Neural cell (in vitro differentiated cells): ENCODE data around the gene DRD4. TPM values are rescaled to one million over a fixed set of nuclear protein-coding genes. Genes with fewer than 3 reads are reported as not detected.

ENCODE experiments used
- H2AFZ ChIP-seq: fragments of 200-600, 300-800 bp; sonication (generic), shearing (Covaris generic); 2 replicates; pipeline ENCODE4 v1.6.0; 2014; ENCODE audit warnings: low read depth, mild to moderate bottlenecking, antibody characterized with exemption, low read length, moderate library complexity
- H3F3A ChIP-seq: fragments of 200-600 bp; shearing (Covaris generic); 2 replicates; pipeline ENCODE4 v1.6.1; 2016; ENCODE audit warnings: mild to moderate bottlenecking, moderate library complexity, mixed read lengths, antibody characterized with exemption, low read length; ENCODE audit not compliant: insufficient read depth, poor library complexity, severe bottlenecking
- H3K27ac ChIP-seq: fragments of 200-600, 300-800 bp; sonication (generic), shearing (Covaris generic); 2 replicates; pipeline ENCODE4 v1.5.1; 2014; ENCODE audit warnings: mild to moderate bottlenecking, low read length, moderate library complexity
- H3K27me3 ChIP-seq: fragments of 300-800, 200-600 bp; sonication (generic), shearing (Covaris generic); 2 replicates; pipeline ENCODE4 v1.6.0; 2014; ENCODE audit warnings: mild to moderate bottlenecking, low read depth, low read length, moderate library complexity; ENCODE audit not compliant: insufficient read depth
- H3K36me3 ChIP-seq: fragments of 300-800, 200-600 bp; sonication (generic), shearing (Covaris generic); 2 replicates; pipeline ENCODE4 v1.5.1; 2014; ENCODE audit warnings: mild to moderate bottlenecking, antibody characterized with exemption, low read length, moderate library complexity; ENCODE audit not compliant: insufficient read depth
- H3K4me2 ChIP-seq: fragments of 300-800, 200-600 bp; sonication (generic), shearing (Covaris generic); 2 replicates; pipeline ENCODE4 v1.6.0; 2014; ENCODE audit warnings: mild to moderate bottlenecking, low read length
- H3K4me3 ChIP-seq: fragments of 300-800, 200-600 bp; sonication (generic), shearing (Covaris generic); 2 replicates; pipeline ENCODE4 v1.5.1; 2014; ENCODE audit warnings: mild to moderate bottlenecking, low read length, moderate library complexity
- H3K79me2 ChIP-seq: fragments of 200-600 bp; shearing (Covaris generic); replicated peaks from 2 replicates; pipeline ENCODE4 v1.6.0; 2014; ENCODE audit warnings: mild to moderate bottlenecking, low read length, moderate library complexity; ENCODE audit not compliant: insufficient read depth
- H3K9ac ChIP-seq: fragments of 300-800, 200-600 bp; sonication (generic), shearing (Covaris generic); 2 replicates; pipeline ENCODE4 v1.6.1; 2016; ENCODE audit warnings: mild to moderate bottlenecking, low read length, mixed read lengths
- H3K9me2 ChIP-seq: fragments of 200-600 bp; shearing (Covaris generic); 2 replicates; pipeline ENCODE4 v1.6.1; 2016; ENCODE audit warnings: mild to moderate bottlenecking, low read length, mixed read lengths; ENCODE audit not compliant: insufficient read depth
- H3K9me3 ChIP-seq: fragments of 200-600, 300-800 bp; sonication (generic), shearing (Covaris generic); 2 replicates; pipeline ENCODE4 v1.6.1; 2016; ENCODE audit warnings: mild to moderate bottlenecking, mixed run types, low read length, moderate library complexity, mixed read lengths
- H4K20me1 ChIP-seq: fragments of 200-600 bp; shearing (Covaris generic); 2 replicates; pipeline ENCODE4 v1.6.1; 2016; ENCODE audit warnings: mild to moderate bottlenecking, mixed run types; ENCODE audit not compliant: insufficient read depth
- CTCF ChIP-seq: fragments of 450-650 bp; IDR thresholded peaks from 2 replicates; pipeline ENCODE4 v1.5.1; 2014; ENCODE audit warnings: antibody characterized with exemption, mild to moderate bottlenecking, moderate library complexity; ENCODE audit not compliant: poor library complexity, severe bottlenecking
- EP300 ChIP-seq: fragments of 450-650 bp; conservative IDR thresholded peaks from 2 replicates; pipeline ENCODE4 v1.6.1; 2014; ENCODE audit warnings: antibody characterized with exemption, mild to moderate bottlenecking, moderate library complexity; ENCODE audit not compliant: poor library complexity, severe bottlenecking
- EZH2 ChIP-seq: fragments of 200-600, 300-800 bp; shearing (Covaris generic), sonication (generic); IDR thresholded peaks from 2 replicates; pipeline ENCODE4 v1.6.1; 2014; ENCODE audit warnings: antibody characterized with exemption, low read length, borderline replicate concordance, mild to moderate bottlenecking; ENCODE audit not compliant: insufficient read depth, poor library complexity, severe bottlenecking
- MXI1 ChIP-seq: fragments of 450-650 bp; conservative IDR thresholded peaks from 2 replicates; pipeline ENCODE4 v1.6.1; 2014; ENCODE audit warnings: antibody characterized with exemption, mild to moderate bottlenecking; ENCODE audit not compliant: poor library complexity, severe bottlenecking
- POLR2AphosphoS5 ChIP-seq: IDR thresholded peaks from 2 replicates; pipeline ENCODE4 v1.6.1; 2012
- RAD21 ChIP-seq: fragments of 450-650 bp; conservative IDR thresholded peaks from 2 replicates; pipeline ENCODE4 v1.6.1; 2014; ENCODE audit warnings: antibody characterized with exemption, mild to moderate bottlenecking, moderate library complexity
- REST ChIP-seq: IDR thresholded peaks from 2 replicates; pipeline ENCODE4 v1.6.1; 2012; ENCODE audit warnings: borderline replicate concordance
- SMC3 ChIP-seq: fragments of 450-650 bp; conservative IDR thresholded peaks from 2 replicates; pipeline ENCODE4 v1.6.1; 2014; ENCODE audit warnings: antibody characterized with exemption, mild to moderate bottlenecking, moderate library complexity; ENCODE audit not compliant: poor library complexity
- TAF1 ChIP-seq: IDR thresholded peaks from 2 replicates; pipeline ENCODE4 v1.6.1; 2012; ENCODE audit warnings: low read depth
- polyA plus RNA-seq: library from polyadenylated mRNA; depleted of rRNA; stranded (reverse); fragments of >200 nt; gene quantifications from 2 replicates; pipeline ENCODE4 v1.2.3, GENCODE V29; 2014

DRD4 gene
- polyA plus RNA-seq, 1 donor from 2014 or later: not detected

GRCh38 chr11:592918-593317, 44.2 kb upstream of the DRD4 start:
- Histone ChIP-seq H3K9me2 (no peaks in the 10 kb centered on the region), H3K9ac (no peak overlapping the region), H3K36me3 (peaks cover 4% of the 10 kb centered on the region), H3K4me3 (no peak overlapping the region), H3K27ac (no peak overlapping the region), H3K79me2 (no peaks in the 10 kb centered on the region), H3F3A (no peaks in the 10 kb centered on the region), H3K4me2 (no peak overlapping the region), H2AFZ (no peak overlapping the region), H3K9me3 (no peaks in the 10 kb centered on the region), H3K27me3 (no peaks in the 10 kb centered on the region), H4K20me1 (no peaks in the 10 kb centered on the region)
- TF ChIP-seq MXI1 (no peak), RAD21 (no peak), EZH2 (no peak), REST (no peak), CTCF (no peak), TAF1 (no peak), EP300 (no peak), SMC3 (no peak), POLR2AphosphoS5 (no peak)

GRCh38 chr11:593347-593746, 43.7 kb upstream of the DRD4 start:
- Histone ChIP-seq H3K36me3 (peaks cover 4% of the 10 kb centered on the region), H3K9me3 (no peaks in the 10 kb centered on the region), H4K20me1 (no peaks in the 10 kb centered on the region), H3F3A (no peaks in the 10 kb centered on the region), H3K79me2 (no peaks in the 10 kb centered on the region), H2AFZ (no peak overlapping the region), H3K4me2 (no peak overlapping the region), H3K9me2 (no peaks in the 10 kb centered on the region), H3K9ac (no peak overlapping the region), H3K4me3 (no peak overlapping the region), H3K27me3 (no peaks in the 10 kb centered on the region), H3K27ac (no peak overlapping the region)
- TF ChIP-seq SMC3 (no peak), REST (no peak), TAF1 (no peak), EP300 (no peak), RAD21 (no peak), EZH2 (no peak), POLR2AphosphoS5 (no peak), CTCF (no peak), MXI1 (no peak)
